GM23338 (cell line): Measurements from ENCODE around the gene SMIM14. TPM values are rescaled to one million over a fixed set of nuclear protein-coding genes. Genes with fewer than 3 reads are reported as not detected.

Experiments
- ATAC-seq: fragments of 200-7000 bp; cut with Tn5 transposase; 3 replicates; pipeline ENCODE4 v1.9.1; 2020
- DNase-seq: peaks from one replicate; pipeline ENCODE4 v3.0.0-alpha.2; 2015; ENCODE audit warnings: low spot score
- H2AFZ ChIP-seq: fragments of 200-600 bp; sonication (generic); 2 replicates; pipeline ENCODE4 v1.8.0; 2016; ENCODE audit warnings: antibody characterized with exemption, mild to moderate bottlenecking, moderate library complexity
- H3F3A ChIP-seq: fragments of 200-600 bp; sonication (generic); replicated peaks from 2 replicates; pipeline ENCODE4 v1.8.0; 2017; ENCODE audit warnings: antibody characterized with exemption, mixed run types, low read depth
- H3K27ac ChIP-seq: fragments of 200-600 bp; sonication (generic); 2 replicates; pipeline ENCODE4 v1.6.1; 2016; ENCODE audit warnings: low read depth
- H3K27me3 ChIP-seq: fragments of 200-600 bp; sonication (generic); 2 replicates; pipeline ENCODE4 v1.8.0; 2016; ENCODE audit warnings: mild to moderate bottlenecking, mixed run types, moderate library complexity; ENCODE audit not compliant: insufficient read depth
- H3K36me3 ChIP-seq: fragments of 200-600 bp; sonication (generic); 2 replicates; pipeline ENCODE4 v1.8.0; 2016; ENCODE audit warnings: mild to moderate bottlenecking; ENCODE audit not compliant: insufficient read depth
- H3K4me1 ChIP-seq: fragments of 200-600 bp; sonication (generic); 2 replicates; pipeline ENCODE4 v1.8.0; 2016; ENCODE audit warnings: mild to moderate bottlenecking, moderate library complexity; ENCODE audit not compliant: insufficient read depth
- H3K4me2 ChIP-seq: fragments of 200-600 bp; sonication (generic); 2 replicates; pipeline ENCODE4 v1.7.1; 2017; ENCODE audit warnings: mixed run types
- H3K4me3 ChIP-seq: fragments of 200-600 bp; sonication (generic); 2 replicates; pipeline ENCODE4 v1.6.1; 2016; ENCODE audit warnings: mixed run types
- H3K79me2 ChIP-seq: fragments of 200-600 bp; sonication (generic); replicated peaks from 2 replicates; pipeline ENCODE4 v1.8.0; 2017; ENCODE audit warnings: mild to moderate bottlenecking; ENCODE audit not compliant: insufficient read depth
- H3K9me2 ChIP-seq: fragments of 200-600 bp; sonication (generic); 2 replicates; pipeline ENCODE4 v1.8.0; 2017; ENCODE audit not compliant: insufficient read depth
- H4K20me1 ChIP-seq: fragments of 200-600 bp; sonication (generic); replicated peaks from 2 replicates; pipeline ENCODE4 v1.8.0; 2017; ENCODE audit warnings: mild to moderate bottlenecking; ENCODE audit not compliant: insufficient read depth
- H3K27ac Mint-ChIP-seq: 2 replicates; pipeline ENCODE4 v1.8.0; 2020; ENCODE audit warnings: inconsistent platforms, mild to moderate bottlenecking, moderate library complexity, mixed read lengths
- H3K27me3 Mint-ChIP-seq: 3 replicates; pipeline ENCODE4 v1.8.0; 2022; ENCODE audit warnings: low read depth, mild to moderate bottlenecking, moderate library complexity, mixed read lengths, inconsistent platforms; ENCODE audit not compliant: insufficient read depth, poor library complexity
- H3K36me3 Mint-ChIP-seq: 3 replicates; pipeline ENCODE4 v1.8.0; 2021; ENCODE audit warnings: low read depth, mild to moderate bottlenecking, inconsistent platforms, moderate library complexity, mixed read lengths
- H3K4me1 Mint-ChIP-seq: 3 replicates; pipeline ENCODE4 v1.8.0; 2020; ENCODE audit warnings: mild to moderate bottlenecking, inconsistent platforms, mixed read lengths
- H3K4me3 Mint-ChIP-seq: 3 replicates; pipeline ENCODE4 v1.8.0; 2021; ENCODE audit warnings: moderate library complexity, mild to moderate bottlenecking, inconsistent platforms, mixed read lengths
- H3K9me3 Mint-ChIP-seq: 3 replicates; pipeline ENCODE4 v1.8.0; 2020; ENCODE audit warnings: moderate library complexity, mild to moderate bottlenecking, inconsistent platforms, mixed read lengths
- ETS1 ChIP-seq: IDR thresholded peaks from 2 replicates; pipeline ENCODE4 v1.6.1; 2016; ENCODE audit warnings: antibody characterized with exemption
- EZH2phosphoT487 ChIP-seq: fragments of 200-600 bp; sonication (generic); IDR thresholded peaks from one replicate; pipeline ENCODE4 v1.8.1; 2018; ENCODE audit warnings: antibody characterized with exemption; ENCODE audit not compliant: unreplicated experiment
- JUNB ChIP-seq: IDR thresholded peaks from one replicate; pipeline ENCODE4 v1.6.1; 2016; ENCODE audit warnings: antibody characterized with exemption; ENCODE audit not compliant: unreplicated experiment
- STAT1 ChIP-seq: IDR thresholded peaks from one replicate; pipeline ENCODE4 v1.6.1; 2016; ENCODE audit warnings: antibody characterized with exemption; ENCODE audit not compliant: unreplicated experiment
- ZNF114 ChIP-seq: fragments of 250-450 bp; sonication (Bioruptor Pico); IDR thresholded peaks from 2 replicates; pipeline ENCODE4 v1.5.0; 2020; ENCODE audit warnings: mild to moderate bottlenecking, moderate library complexity
- ZNF331 ChIP-seq: fragments of 250-450 bp; sonication (Bioruptor Pico); IDR thresholded peaks from 2 replicates; pipeline ENCODE4 v1.5.0; 2020; ENCODE audit warnings: low read depth, mild to moderate bottlenecking, moderate library complexity
- polyA plus RNA-seq: library from polyadenylated mRNA; unstranded; fragments of >200 nt; fragmentation: Nextera tagmentation; extraction: Ambion mirVana; gene quantifications from 2 replicates; pipeline ENCODE4 v1.2.1, GENCODE V29; 2016
- total RNA-seq: library from RNA; depleted of rRNA; stranded (reverse); fragments of >200 nt; shearing (Covaris generic); gene quantifications from 2 replicates; pipeline ENCODE4 v1.2.3, GENCODE V29; 2014
- TF ChIP-seq, protein P1 (sequence below): fragments of 250-450 bp; sonication (Bioruptor Pico); IDR thresholded peaks from 2 replicates; pipeline ENCODE4 v1.5.0; 2020; ENCODE audit warnings: mild to moderate bottlenecking, moderate library complexity
- TF ChIP-seq, protein P2 (sequence below): IDR thresholded peaks from one replicate; pipeline ENCODE4 v1.6.1; 2018; ENCODE audit warnings: antibody characterized with exemption; ENCODE audit not compliant: unreplicated experiment

Gene SMIM14
- total and polyA plus RNA-seq, 2 experiments from 2014 or later: 29.0 to 52.6 TPM

DNA sequence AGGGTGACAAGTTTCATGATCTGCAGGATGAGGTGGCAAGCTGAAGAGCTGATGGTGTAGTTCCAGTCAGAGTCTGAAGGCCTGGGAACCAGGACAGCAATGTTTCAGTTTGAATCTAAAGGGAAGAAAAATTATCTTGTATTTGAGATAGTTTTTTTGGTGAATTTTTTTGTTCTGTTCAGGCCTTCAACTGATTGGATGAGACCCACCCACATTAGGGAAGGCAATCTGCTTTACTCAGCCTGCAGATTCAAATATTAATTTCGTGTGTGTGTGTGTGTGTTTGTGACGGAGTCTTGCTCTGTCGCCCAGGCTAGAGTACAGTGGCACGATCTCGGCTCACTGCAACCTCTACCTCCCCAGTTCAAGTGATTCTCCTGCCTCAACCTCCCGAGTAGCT, 22.1 kb upstream of the SMIM14 start:
- H3K27me3 Mint-ChIP-seq: no peaks in the 10 kb centered on the region
- Histone ChIP-seq H3K27me3 (no peaks in the 10 kb centered on the region), H3K36me3 (no peaks in the 10 kb centered on the region), H3K4me2 (no peak overlapping the region), H3K4me1 (no peaks in the 10 kb centered on the region), H3K79me2 (no peaks in the 10 kb centered on the region), H3K4me3 (no peak overlapping the region), H3K9me2 (no peaks in the 10 kb centered on the region), H3F3A (no peaks in the 10 kb centered on the region), H3K27ac (no peak overlapping the region), H4K20me1 (no peaks in the 10 kb centered on the region), H2AFZ (no peak overlapping the region)
- TF ChIP-seq ZNF114 (CRISPR knock-in tag): no peak
- TF ChIP-seq, protein P1, sequence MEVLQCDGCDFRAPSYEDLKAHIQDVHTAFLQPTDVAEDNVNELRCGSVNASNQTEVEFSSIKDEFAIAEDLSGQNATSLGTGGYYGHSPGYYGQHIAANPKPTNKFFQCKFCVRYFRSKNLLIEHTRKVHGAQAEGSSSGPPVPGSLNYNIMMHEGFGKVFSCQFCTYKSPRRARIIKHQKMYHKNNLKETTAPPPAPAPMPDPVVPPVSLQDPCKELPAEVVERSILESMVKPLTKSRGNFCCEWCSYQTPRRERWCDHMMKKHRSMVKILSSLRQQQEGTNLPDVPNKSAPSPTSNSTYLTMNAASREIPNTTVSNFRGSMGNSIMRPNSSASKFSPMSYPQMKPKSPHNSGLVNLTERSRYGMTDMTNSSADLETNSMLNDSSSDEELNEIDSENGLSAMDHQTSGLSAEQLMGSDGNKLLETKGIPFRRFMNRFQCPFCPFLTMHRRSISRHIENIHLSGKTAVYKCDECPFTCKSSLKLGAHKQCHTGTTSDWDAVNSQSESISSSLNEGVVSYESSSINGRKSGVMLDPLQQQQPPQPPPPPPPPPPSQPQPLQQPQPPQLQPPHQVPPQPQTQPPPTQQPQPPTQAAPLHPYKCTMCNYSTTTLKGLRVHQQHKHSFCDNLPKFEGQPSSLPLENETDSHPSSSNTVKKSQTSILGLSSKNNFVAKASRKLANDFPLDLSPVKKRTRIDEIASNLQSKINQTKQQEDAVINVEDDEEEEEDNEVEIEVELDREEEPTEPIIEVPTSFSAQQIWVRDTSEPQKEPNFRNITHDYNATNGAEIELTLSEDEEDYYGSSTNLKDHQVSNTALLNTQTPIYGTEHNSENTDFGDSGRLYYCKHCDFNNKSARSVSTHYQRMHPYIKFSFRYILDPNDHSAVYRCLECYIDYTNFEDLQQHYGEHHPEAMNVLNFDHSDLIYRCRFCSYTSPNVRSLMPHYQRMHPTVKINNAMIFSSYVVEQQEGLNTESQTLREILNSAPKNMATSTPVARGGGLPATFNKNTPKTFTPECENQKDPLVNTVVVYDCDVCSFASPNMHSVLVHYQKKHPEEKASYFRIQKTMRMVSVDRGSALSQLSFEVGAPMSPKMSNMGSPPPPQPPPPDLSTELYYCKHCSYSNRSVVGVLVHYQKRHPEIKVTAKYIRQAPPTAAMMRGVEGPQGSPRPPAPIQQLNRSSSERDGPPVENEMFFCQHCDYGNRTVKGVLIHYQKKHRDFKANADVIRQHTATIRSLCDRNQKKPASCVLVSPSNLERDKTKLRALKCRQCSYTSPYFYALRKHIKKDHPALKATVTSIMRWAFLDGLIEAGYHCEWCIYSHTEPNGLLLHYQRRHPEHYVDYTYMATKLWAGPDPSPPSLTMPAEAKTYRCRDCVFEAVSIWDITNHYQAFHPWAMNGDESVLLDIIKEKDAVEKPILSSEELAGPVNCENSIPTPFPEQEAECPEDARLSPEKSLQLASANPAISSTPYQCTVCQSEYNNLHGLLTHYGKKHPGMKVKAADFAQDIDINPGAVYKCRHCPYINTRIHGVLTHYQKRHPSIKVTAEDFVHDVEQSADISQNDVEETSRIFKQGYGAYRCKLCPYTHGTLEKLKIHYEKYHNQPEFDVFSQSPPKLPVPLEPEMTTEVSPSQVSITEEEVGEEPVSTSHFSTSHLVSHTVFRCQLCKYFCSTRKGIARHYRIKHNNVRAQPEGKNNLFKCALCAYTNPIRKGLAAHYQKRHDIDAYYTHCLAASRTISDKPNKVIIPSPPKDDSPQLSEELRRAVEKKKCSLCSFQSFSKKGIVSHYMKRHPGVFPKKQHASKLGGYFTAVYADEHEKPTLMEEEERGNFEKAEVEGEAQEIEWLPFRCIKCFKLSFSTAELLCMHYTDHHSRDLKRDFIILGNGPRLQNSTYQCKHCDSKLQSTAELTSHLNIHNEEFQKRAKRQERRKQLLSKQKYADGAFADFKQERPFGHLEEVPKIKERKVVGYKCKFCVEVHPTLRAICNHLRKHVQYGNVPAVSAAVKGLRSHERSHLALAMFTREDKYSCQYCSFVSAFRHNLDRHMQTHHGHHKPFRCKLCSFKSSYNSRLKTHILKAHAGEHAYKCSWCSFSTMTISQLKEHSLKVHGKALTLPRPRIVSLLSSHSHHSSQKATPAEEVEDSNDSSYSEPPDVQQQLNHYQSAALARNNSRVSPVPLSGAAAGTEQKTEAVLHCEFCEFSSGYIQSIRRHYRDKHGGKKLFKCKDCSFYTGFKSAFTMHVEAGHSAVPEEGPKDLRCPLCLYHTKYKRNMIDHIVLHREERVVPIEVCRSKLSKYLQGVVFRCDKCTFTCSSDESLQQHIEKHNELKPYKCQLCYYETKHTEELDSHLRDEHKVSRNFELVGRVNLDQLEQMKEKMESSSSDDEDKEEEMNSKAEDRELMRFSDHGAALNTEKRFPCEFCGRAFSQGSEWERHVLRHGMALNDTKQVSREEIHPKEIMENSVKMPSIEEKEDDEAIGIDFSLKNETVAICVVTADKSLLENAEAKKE (CRISPR knock-in tag): no peak
- TF ChIP-seq EZH2phosphoT487: no peak
- TF ChIP-seq, protein P2, sequence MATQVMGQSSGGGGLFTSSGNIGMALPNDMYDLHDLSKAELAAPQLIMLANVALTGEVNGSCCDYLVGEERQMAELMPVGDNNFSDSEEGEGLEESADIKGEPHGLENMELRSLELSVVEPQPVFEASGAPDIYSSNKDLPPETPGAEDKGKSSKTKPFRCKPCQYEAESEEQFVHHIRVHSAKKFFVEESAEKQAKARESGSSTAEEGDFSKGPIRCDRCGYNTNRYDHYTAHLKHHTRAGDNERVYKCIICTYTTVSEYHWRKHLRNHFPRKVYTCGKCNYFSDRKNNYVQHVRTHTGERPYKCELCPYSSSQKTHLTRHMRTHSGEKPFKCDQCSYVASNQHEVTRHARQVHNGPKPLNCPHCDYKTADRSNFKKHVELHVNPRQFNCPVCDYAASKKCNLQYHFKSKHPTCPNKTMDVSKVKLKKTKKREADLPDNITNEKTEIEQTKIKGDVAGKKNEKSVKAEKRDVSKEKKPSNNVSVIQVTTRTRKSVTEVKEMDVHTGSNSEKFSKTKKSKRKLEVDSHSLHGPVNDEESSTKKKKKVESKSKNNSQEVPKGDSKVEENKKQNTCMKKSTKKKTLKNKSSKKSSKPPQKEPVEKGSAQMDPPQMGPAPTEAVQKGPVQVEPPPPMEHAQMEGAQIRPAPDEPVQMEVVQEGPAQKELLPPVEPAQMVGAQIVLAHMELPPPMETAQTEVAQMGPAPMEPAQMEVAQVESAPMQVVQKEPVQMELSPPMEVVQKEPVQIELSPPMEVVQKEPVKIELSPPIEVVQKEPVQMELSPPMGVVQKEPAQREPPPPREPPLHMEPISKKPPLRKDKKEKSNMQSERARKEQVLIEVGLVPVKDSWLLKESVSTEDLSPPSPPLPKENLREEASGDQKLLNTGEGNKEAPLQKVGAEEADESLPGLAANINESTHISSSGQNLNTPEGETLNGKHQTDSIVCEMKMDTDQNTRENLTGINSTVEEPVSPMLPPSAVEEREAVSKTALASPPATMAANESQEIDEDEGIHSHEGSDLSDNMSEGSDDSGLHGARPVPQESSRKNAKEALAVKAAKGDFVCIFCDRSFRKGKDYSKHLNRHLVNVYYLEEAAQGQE: no peak
- TF ChIP-seq STAT1: no peak
- TF ChIP-seq ETS1: no peak
- TF ChIP-seq JUNB: no peak
- no peak for TF ChIP-seq ZNF331 (CRISPR knock-in tag)
- no peaks in the 10 kb centered on the region for H3K4me1 Mint-ChIP-seq
- H3K27ac Mint-ChIP-seq: no peak overlapping the region
- ATAC-seq: no peak
- no peaks in the 10 kb centered on the region for H3K9me3 Mint-ChIP-seq
- no peak overlapping the region for H3K4me3 Mint-ChIP-seq
- DNase-seq: no peak
- H3K36me3 Mint-ChIP-seq: no peaks in the 10 kb centered on the region
